GM12875 (cell line): Measurements from ENCODE around the gene MAGEA9B.
"Not testable (repeated sequence)": the region's sequence is repeated elsewhere in the genome, so short reads cannot be mapped to it uniquely, and the experiment has no call there.

Experiments used
- H3K4me3 ChIP-seq: one replicate; pipeline ENCODE4 v1.5.1; 2011; ENCODE audit warnings: low read depth, low read length, control low read depth
- CTCF ChIP-seq: IDR thresholded peaks from 2 replicates; pipeline ENCODE4 v1.5.1; 2011; ENCODE audit warnings: low read depth, mild to moderate bottlenecking, control low read depth, inconsistent platforms, low read length, moderate library complexity, borderline replicate concordance; ENCODE audit not compliant: insufficient read depth

MAGEA9B gene, protein sequence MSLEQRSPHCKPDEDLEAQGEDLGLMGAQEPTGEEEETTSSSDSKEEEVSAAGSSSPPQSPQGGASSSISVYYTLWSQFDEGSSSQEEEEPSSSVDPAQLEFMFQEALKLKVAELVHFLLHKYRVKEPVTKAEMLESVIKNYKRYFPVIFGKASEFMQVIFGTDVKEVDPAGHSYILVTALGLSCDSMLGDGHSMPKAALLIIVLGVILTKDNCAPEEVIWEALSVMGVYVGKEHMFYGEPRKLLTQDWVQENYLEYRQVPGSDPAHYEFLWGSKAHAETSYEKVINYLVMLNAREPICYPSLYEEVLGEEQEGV

GRCh38 chrX:149587359-149587758 lies at the start of gene MAGEA9B:
MAGEA9B (minus strand) TSS chrX:149587459; CDS start chrX:149583179, 4,280 bp downstream.
- H3K4me3 ChIP-seq, result not testable (repeated sequence)

DNA sequence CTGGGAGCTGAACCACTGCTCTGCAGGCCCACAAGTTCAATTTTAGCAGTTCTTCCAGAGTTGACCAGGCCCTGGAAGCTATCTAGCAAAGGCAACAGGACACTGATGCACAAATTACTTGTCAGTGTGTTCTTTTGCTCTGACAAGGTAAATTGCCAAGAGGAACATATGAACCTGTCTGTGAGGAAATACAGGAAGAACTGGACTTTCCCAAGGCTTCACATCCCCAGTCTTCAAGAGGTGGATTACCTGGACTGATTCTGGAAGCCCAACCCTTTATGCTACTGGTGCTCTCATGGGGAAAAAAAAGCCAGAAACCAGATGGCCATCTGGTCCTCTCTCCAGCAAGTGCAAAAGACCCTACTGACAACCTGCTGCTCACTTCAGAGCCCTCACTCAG lies 46.3 kb upstream of the MAGEA9B start:
- H3K4me3 ChIP-seq, result no peak overlapping the region
- no peak for TF ChIP-seq CTCF

- no peak for TF ChIP-seq CTCF
- peak within 1 kb of the TSS; percentile 83 for H3K4me3 ChIP-seq
Measured at GRCh38 chrX:149631234-149632165, 44.2 kb upstream of the MAGEA9B start, which contains the start of gene TMEM185A. TMEM185A (minus strand) TSS chrX:149631792; CDS start chrX:149631580, 212 bp downstream.

DNA sequence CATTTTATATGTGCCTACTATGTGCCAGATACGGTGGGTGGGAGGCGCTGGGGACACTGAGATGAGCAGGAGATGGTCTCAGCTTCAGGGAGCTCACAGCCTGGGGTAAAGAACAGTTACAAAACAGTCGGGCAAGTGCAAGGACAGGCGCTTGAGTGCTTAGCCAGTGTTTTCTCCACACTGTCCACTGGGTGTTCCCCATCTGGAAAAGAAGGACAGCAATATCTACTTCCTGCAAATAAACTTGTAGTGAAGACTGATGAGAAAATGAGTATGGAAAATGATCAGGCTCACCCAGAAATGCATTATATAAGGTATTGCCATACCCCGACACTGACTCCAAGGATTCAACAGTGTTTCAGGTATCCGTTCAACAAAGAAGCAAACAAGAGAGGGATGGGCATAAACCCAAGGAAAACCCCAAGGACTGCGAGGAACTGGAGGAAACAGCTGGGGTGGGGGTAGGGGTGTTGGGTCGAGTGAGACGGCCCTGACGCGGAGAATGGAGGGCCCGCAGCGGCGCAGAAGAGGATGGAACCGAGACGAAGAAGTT lies 43.5 kb upstream of the MAGEA9B start:
- peak overlapping the region; percentile 83 for H3K4me3 ChIP-seq
- TF ChIP-seq CTCF, result no peak

DNA sequence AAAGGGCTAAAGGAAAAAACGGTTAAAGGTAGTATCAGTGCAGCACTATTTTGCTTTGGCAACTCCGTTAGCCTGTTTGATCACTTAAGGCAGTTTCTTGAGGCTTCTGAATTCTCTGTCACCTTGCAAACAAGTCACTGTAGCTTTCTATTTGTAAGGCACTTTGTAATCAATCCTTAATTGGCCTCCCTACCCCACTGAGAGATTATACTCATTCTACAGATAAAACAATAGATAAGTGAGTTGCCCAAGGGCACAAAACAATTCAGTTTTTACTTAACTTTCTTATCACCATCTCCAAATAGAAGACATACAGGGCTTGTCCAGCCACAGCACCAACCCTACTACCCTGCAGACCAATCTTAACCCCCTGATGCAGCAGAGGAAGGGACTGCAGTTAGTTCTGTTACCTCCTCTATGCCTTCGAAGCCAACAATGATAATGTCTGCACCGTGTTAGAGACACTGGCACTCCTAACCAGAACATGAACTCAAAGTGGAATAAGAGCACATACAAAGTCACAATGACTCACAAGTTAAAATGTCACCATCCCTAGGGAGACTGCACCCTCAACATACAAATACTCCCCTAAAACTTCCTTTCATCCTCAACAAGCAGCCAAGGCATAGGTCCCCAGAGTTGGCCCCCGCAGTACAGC lies 42.6 kb upstream of the MAGEA9B start:
- no peak for TF ChIP-seq CTCF

GRCh38 chrX:149628768-149629167 lies 41.5 kb upstream of the MAGEA9B start:
- H3K4me3 ChIP-seq, result no peak overlapping the region

More for the DNA sequence above, 42.6 kb upstream of the MAGEA9B start:
- H3K4me3 ChIP-seq, result no peak overlapping the region

More at GRCh38 chrX:149628768-149629167, 41.5 kb upstream of the MAGEA9B start:
- TF ChIP-seq CTCF, result no peak
